ENCODE results near the gene PVALB. TPM values are rescaled to one million over a fixed set of nuclear protein-coding genes. Genes with fewer than 3 reads are reported as not detected.
A peak's percentile ranks its signal among the peaks of the same experiment; 100 is the strongest.

Gene PVALB
- total and polyA plus RNA-seq, 9 of the 15 experiments (the other 6 are each of a cell fraction or from before 2014, with no cell fraction given), result not detected

DNA sequence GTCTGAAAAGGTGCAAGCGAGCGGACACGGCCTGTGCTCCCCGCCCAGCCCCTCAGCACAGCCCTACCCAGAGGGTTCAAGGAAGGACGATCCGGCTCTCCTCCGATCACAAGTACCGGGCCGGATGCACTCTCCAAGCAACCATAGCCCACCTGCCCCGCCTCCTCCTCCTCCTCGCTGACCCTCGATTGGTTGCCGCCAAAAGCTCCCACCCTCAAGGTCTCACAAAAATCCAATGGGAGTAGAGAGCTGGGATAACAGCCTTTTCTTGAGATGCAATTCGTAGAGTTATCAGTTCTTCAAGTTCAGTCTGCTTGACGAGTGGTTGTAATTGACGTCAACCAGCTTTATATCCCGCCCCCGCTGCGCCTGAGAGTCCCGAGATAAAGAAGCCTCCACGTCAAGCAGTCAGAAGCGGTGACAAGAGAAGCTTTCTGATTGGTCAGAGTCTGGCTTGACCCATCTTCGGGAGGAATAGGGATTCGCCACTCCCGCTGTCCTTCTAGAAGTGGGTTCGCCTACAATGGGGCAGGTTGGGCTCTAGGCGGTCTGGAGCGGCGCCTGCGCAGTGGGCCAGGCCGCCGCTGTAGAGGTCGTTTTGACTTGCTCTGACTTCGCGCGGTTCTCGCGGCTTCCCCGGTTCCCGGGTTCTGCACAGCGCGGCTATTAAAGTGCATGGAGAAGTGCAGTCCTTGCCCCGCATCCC is 40.7 kb downstream of the PVALB start, which contains the start of gene IFT27:
TSS of gene IFT27 (minus strand) at position 156 of the 706 bp plus-strand sequence. CDS start 412 bp downstream, outside the sequence.
- Histone ChIP-seq H3K9ac (ENCODE audit: insufficient read depth in 1 of 2, low read depth in 2 of 2, low read length in 2 of 2) (peak within 1 kb of the TSS in 1 of 2 experiments; percentile 35; a peak in 1 of 4 replicates), H3K36me3 (ENCODE audit: control insufficient read depth, insufficient read depth, low read length) (no peaks in the 10 kb centered on the region), H3K9me3 (replicated peaks; ENCODE audit: control insufficient read depth, insufficient read depth, low read depth, low read length) (no peaks in the 10 kb centered on the region), H3K27me3 (ENCODE audit: control insufficient read depth in 2 of 2, insufficient read depth in 2 of 2, low read length in 2 of 2) (peaks cover 0 to 24% of the 10 kb centered on the region in 2 experiments; a peak in 3 of 5 replicates), H3K79me2 (ENCODE audit: control insufficient read depth, insufficient read depth, low read length) (no peaks in the 10 kb centered on the region), H3K4me1 (replicated peaks in 1 of 2; ENCODE audit: control insufficient read depth in 2 of 2, insufficient read depth in 2 of 2, low read length in 2 of 2) (peaks cover 0 to 8% of the 10 kb centered on the region in 2 experiments; a peak in 1 of 5 replicates), H2AFZ (ENCODE audit: low read depth, low read length) (peak within 1 kb of the TSS; percentile 51), H3K27ac (ENCODE audit: extremely low read depth, low read depth, low read length) (no peak within 1 kb of the TSS), H3K4me2 (ENCODE audit: insufficient read depth, low read length) (no peak within 1 kb of the TSS), H4K20me1 (replicated peaks; ENCODE audit: control insufficient read depth, insufficient read depth, low read length) (no peaks in the 10 kb centered on the region), H3K4me3 (peak within 1 kb of the TSS; percentile 28), H3K9me1 (ENCODE audit: control insufficient read depth, insufficient read depth, low read length) (no peaks in the 10 kb centered on the region)
- peak; percentile 58 for FAIRE-seq
- WGBS (ENCODE audit: insufficient coverage, low coverage, missing lambda C conversion rate), result 12% methylated on average over 27 of the region's 43 CpGs
- BruUV-seq (replicated peaks), result no TSS peak
- CTCF ChIA-PET (ENCODE audit: low intra/inter-chr PET ratio), result no interaction called here
- peak; percentile 66 to 78 (median 72) for DNase-seq (ENCODE audit: extremely low read depth in 1 of 4, low spot score in 3 of 4)
- intact Hi-C loops (cut with micrococcal nuclease) (no loop called here), in situ Hi-C loops (cut with MboI) (no loop called here)
- POLR2A ChIA-PET, result no interaction called here
- ATAC-seq, result peak; percentile 94
- TF ChIP-seq ZNF134 (CRISPR knock-in tag; conservative IDR thresholded peaks at IDR 0.05) (no peak), ILF3 (IDR thresholded peaks at IDR 0.05; ENCODE audit: borderline replicate concordance) (no peak), DMBX1 (CRISPR knock-in tag; IDR thresholded peaks at IDR 0.05; ENCODE audit: borderline replicate concordance) (no peak), MCM3 (IDR thresholded peaks at IDR 0.05) (no peak), E2F6 (IDR thresholded peaks at IDR 0.05; ENCODE audit: borderline replicate concordance in 1 of 2, extremely low read depth in 1 of 2, insufficient read depth in 1 of 2, insufficient read length in 1 of 2, low read depth in 1 of 2, low read length in 1 of 2, poor library complexity in 1 of 2, severe bottlenecking in 1 of 2) (no peak), RB1 (IDR thresholded peaks at IDR 0.05; ENCODE audit: low read depth) (no peak), NFIC (IDR thresholded peaks at IDR 0.05) (no peak), TRIM24 (IDR thresholded peaks at IDR 0.05) (no peak), ZNF79 (CRISPR knock-in tag; IDR thresholded peaks at IDR 0.05; ENCODE audit: low read depth) (no peak), ZNF311 (CRISPR knock-in tag; IDR thresholded peaks at IDR 0.05) (no peak), NCOA1 (IDR thresholded peaks at IDR 0.05; ENCODE audit: low read depth) (no peak), DDX20 (tag; IDR thresholded peaks at IDR 0.05; ENCODE audit: low read depth) (no peak), MNT (conservative IDR thresholded peaks at IDR 0.05) (no peak), ZNF76 (CRISPR knock-in tag; IDR thresholded peaks at IDR 0.05; ENCODE audit: borderline replicate concordance) (no peak), MIER1 (IDR thresholded peaks at IDR 0.05; ENCODE audit: low read depth) (no peak), CBFA2T2 (conservative IDR thresholded peaks at IDR 0.05) (no peak), MEIS2 (IDR thresholded peaks at IDR 0.05; ENCODE audit: partially characterized antibody) (peak; percentile 57), NFRKB (IDR thresholded peaks at IDR 0.05; ENCODE audit: low read depth) (no peak), SRSF7 (optimal IDR thresholded peaks at IDR 0.05; ENCODE audit: low read depth, low read length) (no peak), CREB1 (IDR thresholded peaks at IDR 0.05) (no peak), CREB1 (CRISPR knock-in tag; IDR thresholded peaks at IDR 0.05) (peak; percentile 72), ZNF133 (CRISPR knock-in tag; IDR thresholded peaks at IDR 0.05) (no peak), SMAD4 (CRISPR knock-in tag; conservative IDR thresholded peaks at IDR 0.05) (no peak), HDAC8 (tag; IDR thresholded peaks at IDR 0.05) (no peak)

All from K562 (cell line).